CD4-positive, alpha-beta memory T cell (primary cell): Measurements from ENCODE around the gene ALG3. TPM values are rescaled to one million over a fixed set of nuclear protein-coding genes. Genes with fewer than 3 reads are reported as not detected.

ENCODE experiments used
- CTCF ChIA-PET: fragments of 350-600 bp; sonication (Branson Sonifier 250); formaldehyde crosslinking; loops from one replicate; lab custom pipeline; 2021; ENCODE audit warnings: inconsistent platforms; ENCODE audit not compliant: partially characterized antibody; lab: Charles Lee
- POLR2A ChIA-PET: fragments of 350-600 bp; sonication (Branson Sonifier 250); formaldehyde crosslinking; loops from one replicate; lab custom pipeline; 2021; ENCODE audit not compliant: partially characterized antibody; lab: Charles Lee
- DNase-seq, 5 donors: peaks; one replicate each; pipeline versions ENCODE4 v3.0.0 to v3.0.0-alpha.2; 2020 to 2022; ENCODE audit warnings: mixed read lengths in 1 of 5
- H3K27ac ChIP-seq: one replicate; pipeline ENCODE4 v1.7.0; 2013; ENCODE audit warnings: low read depth, low read length
- H3K27me3 ChIP-seq: 2 replicates; pipeline ENCODE4 v1.7.0; 2013; ENCODE audit warnings: mild to moderate bottlenecking, low read length, moderate library complexity; ENCODE audit not compliant: insufficient read depth
- H3K36me3 ChIP-seq: 2 replicates; pipeline ENCODE4 v1.7.0; 2013; ENCODE audit warnings: mild to moderate bottlenecking, low read length, moderate library complexity; ENCODE audit not compliant: insufficient read depth
- H3K4me1 ChIP-seq: 2 replicates; pipeline ENCODE4 v1.7.0; 2013; ENCODE audit warnings: mild to moderate bottlenecking, low read length, moderate library complexity; ENCODE audit not compliant: insufficient read depth
- H3K4me3 ChIP-seq, 2 donors: one replicate each; pipeline ENCODE4 v1.7.0; 2013; ENCODE audit warnings: low read length in 2 of 2, mild to moderate bottlenecking in 1 of 2
- H3K9me3 ChIP-seq, 2 donors: one replicate each; pipeline ENCODE4 v1.7.0; 2013; ENCODE audit warnings: low read length in 2 of 2, control low read depth in 1 of 2; ENCODE audit not compliant: control insufficient read depth in 1 of 2
- H3K27ac Mint-ChIP-seq, 7 donors: one replicate each; pipeline ENCODE4 v1.8.0; 2020 to 2021; ENCODE audit warnings: mixed read lengths in 7 of 7, mild to moderate bottlenecking in 6 of 7, inconsistent platforms in 3 of 7, moderate library complexity in 3 of 7
- H3K27me3 Mint-ChIP-seq, 2 donors: one replicate each; pipeline ENCODE4 v1.8.0; 2020 to 2021; ENCODE audit warnings: mixed read lengths in 2 of 2
- H3K36me3 Mint-ChIP-seq, 2 donors: one replicate each; pipeline ENCODE4 v1.8.0; 2020 to 2021; ENCODE audit warnings: mixed read lengths in 2 of 2, inconsistent platforms in 1 of 2, mild to moderate bottlenecking in 1 of 2
- H3K4me1 Mint-ChIP-seq, 4 donors: one replicate each; pipeline ENCODE4 v1.8.0; 2020 to 2021; ENCODE audit warnings: mixed read lengths in 4 of 4, mild to moderate bottlenecking in 1 of 4
- H3K4me3 Mint-ChIP-seq, 8 donors: one replicate each; pipeline ENCODE4 v1.8.0; 2020 to 2021; ENCODE audit warnings: mixed read lengths in 8 of 8, mild to moderate bottlenecking in 7 of 8, moderate library complexity in 6 of 8, inconsistent platforms in 3 of 8
- H3K9me3 Mint-ChIP-seq, 8 donors: one replicate each; pipeline ENCODE4 v1.8.0; 2020 to 2021; ENCODE audit warnings: mixed read lengths in 8 of 8, mild to moderate bottlenecking in 5 of 8, inconsistent platforms in 3 of 8, moderate library complexity in 1 of 8
- intact Hi-C: fragments of 100-400 bp; cut with micrococcal nuclease; formaldehyde crosslinking; loops from one replicate; pipeline ENCODE4 v1.15.1; 2023
- polyA plus RNA-seq, 2 donors: library from polyadenylated mRNA; unstranded; fragments of 300-500 nt; fragmentation: Illumina TruSeq; gene quantifications; one replicate each; pipeline ENCODE4 v1.2.3, GENCODE V29; 2021
- total RNA-seq, 2 experiments: library from RNA; stranded (reverse); gene quantifications; one replicate each; pipeline ENCODE4 v1.2.3, GENCODE V29; 2021

Gene ALG3
- total and polyA plus RNA-seq, 4 experiments from 2014 or later: 37.5 to 67.8 (median 48.5) TPM

DNA sequence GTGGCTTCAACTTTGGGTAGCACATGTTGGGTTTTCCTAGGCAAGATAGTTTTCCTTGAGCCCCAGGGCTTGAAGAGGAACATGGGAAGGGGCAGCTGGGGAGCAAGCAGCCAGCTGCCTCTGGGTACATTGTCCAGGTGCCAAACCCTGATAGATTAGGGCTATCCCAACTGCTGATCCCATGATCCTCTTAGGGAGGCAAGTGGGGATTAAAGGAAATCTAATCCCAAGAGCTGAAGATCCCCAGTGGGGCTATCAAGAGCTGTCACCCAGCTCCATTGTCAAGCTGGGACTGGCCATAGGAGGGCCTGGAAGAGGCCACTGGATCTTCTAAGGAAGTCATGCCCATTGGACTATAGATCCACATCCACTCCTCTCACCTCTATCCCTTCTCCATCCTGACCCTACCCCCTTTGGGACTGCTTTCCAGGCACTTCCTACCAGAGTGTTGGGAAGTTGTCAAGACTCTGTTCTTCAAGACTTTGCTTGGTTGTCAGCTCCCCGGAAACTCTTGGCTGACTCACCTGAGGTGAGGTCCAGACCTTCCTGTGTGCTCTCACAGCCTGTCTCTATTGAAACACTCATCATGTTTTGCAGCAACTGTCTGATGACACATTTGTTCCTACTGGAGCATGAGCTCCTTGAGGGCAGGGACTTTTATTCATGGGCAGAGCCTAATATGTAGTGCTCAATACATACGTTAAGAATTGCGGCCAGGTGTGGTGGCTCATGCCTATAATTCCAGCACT is 6.7 kb upstream of the ALG3 start:
- H3K4me3 ChIP-seq: no peak overlapping the region
- no peaks in the 10 kb centered on the region for H3K27me3 ChIP-seq
- ChIA-PET CTCF (interaction anchor here (1.0 to 8.9 kb wide), 3 partner anchors 15 to 47 kb away, joined by 3 to 76 read pairs (median 3); partner anchors contain the start of gene VWA5B2), POLR2A (no interaction called here)
- H3K9me3 ChIP-seq: no peaks in the 10 kb centered on the region
- Mint-ChIP-seq H3K4me3 (no peak overlapping the region), H3K9me3 (no peaks in the 10 kb centered on the region), H3K27ac (peak overlapping the region in 1 of 7 donors; percentile 35), H3K4me1 (peaks cover 3 to 17% (median 5%) of the 10 kb centered on the region in 4 donors), H3K36me3 (peaks cover 3 to 4% of the 10 kb centered on the region in 2 donors), H3K27me3 (no peaks in the 10 kb centered on the region)
- intact Hi-C loops: no loop called here
- H3K36me3 ChIP-seq: no peaks in the 10 kb centered on the region
- H3K4me1 ChIP-seq: peaks cover 5% of the 10 kb centered on the region
- H3K27ac ChIP-seq: no peak overlapping the region
- no peak for DNase-seq

GRCh38 chr3:184250167-184250828 is 1.5 kb upstream of the ALG3 start:
- Histone ChIP-seq H3K9me3 (no peaks in the 10 kb centered on the region), H3K4me1 (peaks cover 11% of the 10 kb centered on the region), H3K27me3 (no peaks in the 10 kb centered on the region), H3K27ac (peak overlapping the region; percentile 66), H3K36me3 (peaks cover 4% of the 10 kb centered on the region), H3K4me3 (peak overlapping the region; percentile 92 to 99)
- Mint-ChIP-seq H3K27me3 (peaks cover 0 to 4% of the 10 kb centered on the region in 2 donors), H3K27ac (peak overlapping the region; percentile 46 to 100 (median 90)), H3K36me3 (peaks cover 7 to 21% of the 10 kb centered on the region in 2 donors), H3K4me1 (peaks cover 8 to 20% (median 12%) of the 10 kb centered on the region in 4 donors), H3K9me3 (peaks cover 0 to 3% (median 0%) of the 10 kb centered on the region in 8 donors), H3K4me3 (peak overlapping the region; percentile 88 to 99 (median 96))
- ChIA-PET POLR2A (interaction anchor here (0.9 to 2.0 kb wide), 10 partner anchors 10 to 1249 kb away, joined by 3 to 16 read pairs (median 4); partner anchors contain the start of genes ABCF3, CAMK2N2, CLCN2 and EIF2B5), CTCF (interaction anchor here (0.6 to 8.9 kb wide), 29 partner anchors 8 to 365 kb away, joined by 3 to 76 read pairs (median 4); partner anchors contain the start of genes CLCN2, DVL3, PARL and POLR2H)
- DNase-seq: peak; percentile 82 to 92 (median 86)
- intact Hi-C loops: loop anchor here (1.0 kb wide), 3 partner anchors 23 to 355 kb away; no protein-coding TSS in a partner anchor

DNA sequence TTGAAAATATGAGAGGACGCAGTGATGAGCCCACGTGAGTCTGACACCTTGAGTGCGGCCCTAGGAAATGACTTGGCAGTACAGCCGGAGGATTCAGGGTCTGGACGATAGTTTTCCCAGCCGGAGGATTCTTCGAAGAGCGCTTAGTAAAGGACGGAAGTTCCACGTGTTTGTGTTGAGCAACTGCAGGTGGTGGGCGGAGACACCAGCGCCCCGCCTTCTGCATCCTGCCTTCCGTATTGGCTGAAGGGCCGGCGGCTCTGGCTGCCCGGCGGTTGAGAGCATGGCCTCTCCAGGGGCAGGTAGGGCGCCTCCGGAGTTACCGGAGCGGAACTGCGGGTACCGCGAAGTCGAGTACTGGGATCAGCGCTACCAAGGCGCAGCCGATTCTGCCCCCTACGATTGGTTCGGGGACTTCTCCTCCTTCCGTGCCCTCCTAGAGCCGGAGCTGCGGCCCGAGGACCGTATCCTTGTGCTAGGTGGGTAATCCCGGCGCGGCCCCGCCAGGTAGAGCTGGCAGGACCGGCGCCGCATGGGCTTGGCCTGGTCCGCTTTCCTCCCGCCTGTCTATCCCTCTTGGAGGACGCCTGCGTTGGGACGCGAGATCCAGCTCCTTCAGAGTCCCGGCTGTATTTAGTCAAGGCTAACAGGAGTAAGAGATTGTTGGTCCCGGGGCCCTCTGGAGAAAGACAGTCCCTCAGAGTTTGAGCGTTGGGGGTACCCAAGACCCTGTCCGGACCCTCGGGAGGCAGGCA is 827 bp upstream of the ALG3 start, which contains the start of gene EEF1AKMT4:
Gene EEF1AKMT4 (plus strand): TSS at position 261 of the 755 bp plus-strand sequence. CDS start 23 bp downstream, at position 284.
- H3K27ac ChIP-seq: peak within 1 kb of the TSS; percentile 66
- peaks cover 0 to 4% of the 10 kb centered on the region in 2 donors for H3K27me3 Mint-ChIP-seq
- peaks cover 14 to 28% of the 10 kb centered on the region in 2 donors for H3K36me3 Mint-ChIP-seq
- CTCF ChIA-PET: interaction anchor here (0.6 to 8.9 kb wide), 29 partner anchors 9 to 365 kb away, joined by 3 to 76 read pairs (median 4); partner anchors contain the start of genes CLCN2, DVL3, PARL and POLR2H
- peaks cover 0 to 3% (median 0%) of the 10 kb centered on the region in 8 donors for H3K9me3 Mint-ChIP-seq
- peak within 1 kb of the TSS; percentile 92 to 99 for H3K4me3 ChIP-seq
- DNase-seq: peak; percentile 93 to 98 (median 95)
- peaks cover 11% of the 10 kb centered on the region for H3K36me3 ChIP-seq
- H3K4me1 ChIP-seq: peaks cover 11% of the 10 kb centered on the region
- H3K4me3 Mint-ChIP-seq: peak within 1 kb of the TSS; percentile 88 to 99 (median 96)
- H3K9me3 ChIP-seq: no peaks in the 10 kb centered on the region
- intact Hi-C loops: loop anchor here (1.0 to 5.0 kb wide), 12 partner anchors 11 to 1338 kb away; partner anchors contain the start of genes ABCC5, ABCF3, AP2M1 and EIF2B5
- H3K27ac Mint-ChIP-seq: peak within 1 kb of the TSS; percentile 92 to 100 (median 96)
- POLR2A ChIA-PET: interaction anchor here (1.0 to 2.0 kb wide), 9 partner anchors 9 to 1250 kb away, joined by 3 to 16 read pairs (median 4); partner anchors contain the start of genes CAMK2N2, CLCN2, EIF2B5 and POLR2H
- no peaks in the 10 kb centered on the region for H3K27me3 ChIP-seq
- H3K4me1 Mint-ChIP-seq: peaks cover 8 to 20% (median 12%) of the 10 kb centered on the region in 4 donors

DNA sequence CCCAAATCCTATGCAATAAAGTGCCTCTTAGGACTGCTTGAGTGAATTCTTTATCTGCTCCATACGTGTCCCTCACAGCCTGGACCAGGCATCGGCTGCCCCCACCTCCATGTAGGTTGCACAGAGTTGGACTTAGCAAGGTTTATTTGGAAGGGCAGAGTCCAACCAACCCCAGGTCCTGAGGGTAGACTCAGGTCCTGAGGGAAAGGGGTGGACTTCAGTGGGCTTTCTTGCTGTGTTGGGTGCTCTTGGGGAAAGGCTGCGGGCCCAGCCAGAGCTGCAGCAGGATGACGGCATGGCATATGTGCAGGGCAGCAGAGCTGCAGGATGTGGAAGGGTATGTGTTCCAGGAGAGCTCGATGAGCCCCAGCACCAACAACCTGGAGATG is 6.5 kb downstream of the ALG3 start:
- H3K4me3 ChIP-seq: no peak overlapping the region
- DNase-seq: no peak
- no peaks in the 10 kb centered on the region for H3K27me3 ChIP-seq
- ChIA-PET POLR2A (no interaction called here), CTCF (interaction anchor here (0.9 to 8.3 kb wide), 3 partner anchors 15 to 96 kb away, joined by 3 to 59 read pairs (median 5); partner anchors contain the start of gene VWA5B2)
- no peak overlapping the region for H3K4me3 Mint-ChIP-seq
- intact Hi-C loops: no loop called here
- H3K4me1 ChIP-seq: no peaks in the 10 kb centered on the region
- peaks cover 0 to 6% (median 4%) of the 10 kb centered on the region in 4 donors for H3K4me1 Mint-ChIP-seq
- no peak overlapping the region for H3K27ac Mint-ChIP-seq
- H3K36me3 Mint-ChIP-seq: peaks cover 38 to 41% of the 10 kb centered on the region in 2 donors
- H3K27ac ChIP-seq: no peak overlapping the region
- H3K36me3 ChIP-seq: peaks cover 32% of the 10 kb centered on the region
- no peaks in the 10 kb centered on the region for H3K9me3 ChIP-seq
- peaks cover 0 to 2% of the 10 kb centered on the region in 2 donors for H3K27me3 Mint-ChIP-seq
- H3K9me3 Mint-ChIP-seq: no peaks in the 10 kb centered on the region

DNA sequence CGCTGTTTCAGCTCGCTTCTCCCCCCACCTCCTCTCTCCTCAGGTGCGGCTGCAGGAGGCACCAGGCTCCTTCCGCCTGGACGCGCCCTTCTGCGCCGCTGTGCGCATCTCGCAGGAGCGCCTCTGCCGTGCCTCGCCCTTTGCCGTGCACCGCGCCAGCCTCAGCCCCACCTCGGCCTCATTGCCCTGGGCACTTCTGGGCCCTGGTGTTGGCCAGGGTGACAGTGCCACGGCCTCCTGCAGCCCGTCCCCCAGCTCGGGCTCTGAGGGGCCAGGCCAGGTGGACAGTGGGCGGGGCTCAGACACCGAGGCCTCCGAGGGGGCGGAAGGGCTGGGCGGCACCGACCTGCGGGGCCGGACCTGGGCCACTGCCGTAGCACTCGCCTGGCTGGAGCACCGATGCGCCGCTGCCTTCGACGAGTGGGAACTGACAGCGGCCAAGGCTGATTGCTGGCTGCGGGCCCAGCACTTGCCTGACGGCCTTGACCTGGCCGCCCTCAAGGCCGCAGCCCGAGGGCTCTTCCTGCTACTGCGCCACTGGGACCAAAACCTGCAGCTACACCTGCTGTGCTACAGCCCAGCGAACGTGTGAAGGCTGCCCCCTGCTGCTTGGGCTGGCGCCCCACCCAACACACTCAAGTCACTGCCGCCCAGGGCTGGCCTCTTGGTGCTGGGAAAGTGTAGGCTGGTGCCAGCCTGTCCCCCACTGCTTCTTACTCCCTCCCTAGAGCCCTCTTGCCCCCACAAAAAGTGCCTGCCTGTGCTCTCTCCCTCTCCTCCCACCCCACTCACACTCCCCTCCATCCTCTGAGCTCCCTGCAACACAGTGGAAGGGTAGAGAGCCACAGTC is 7.1 kb downstream of the ALG3 start:
- H3K36me3 Mint-ChIP-seq: peaks cover 38 to 41% of the 10 kb centered on the region in 2 donors
- Histone ChIP-seq H3K4me3 (no peak overlapping the region), H3K27ac (no peak overlapping the region), H3K27me3 (no peaks in the 10 kb centered on the region), H3K9me3 (no peaks in the 10 kb centered on the region), H3K4me1 (no peaks in the 10 kb centered on the region), H3K36me3 (peaks cover 32% of the 10 kb centered on the region)
- H3K27me3 Mint-ChIP-seq: peaks cover 0 to 2% of the 10 kb centered on the region in 2 donors
- DNase-seq: no peak
- intact Hi-C loops: no loop called here
- H3K4me3 Mint-ChIP-seq: no peak overlapping the region
- ChIA-PET CTCF (interaction anchor here (0.8 to 8.3 kb wide), 4 partner anchors 14 to 345 kb away, joined by 3 to 59 read pairs (median 4); partner anchors contain the start of gene VWA5B2), POLR2A (no interaction called here)
- no peak overlapping the region for H3K27ac Mint-ChIP-seq
- H3K4me1 Mint-ChIP-seq: peaks cover 0 to 6% (median 2%) of the 10 kb centered on the region in 4 donors
- H3K9me3 Mint-ChIP-seq: no peaks in the 10 kb centered on the region

- no peaks in the 10 kb centered on the region for H3K27me3 ChIP-seq
- Mint-ChIP-seq H3K9me3 (no peaks in the 10 kb centered on the region), H3K36me3 (peaks cover 37 to 40% of the 10 kb centered on the region in 2 donors), H3K4me3 (no peak overlapping the region), H3K4me1 (peaks cover 0 to 5% (median 1%) of the 10 kb centered on the region in 4 donors), H3K27me3 (peaks cover 0 to 2% of the 10 kb centered on the region in 2 donors), H3K27ac (no peak overlapping the region)
- H3K36me3 ChIP-seq: peaks cover 32% of the 10 kb centered on the region
- DNase-seq: no peak
- CTCF ChIA-PET: interaction anchor here (1.0 to 8.3 kb wide), 3 partner anchors 9 to 13 kb away, joined by 3 to 59 read pairs (median 7); partner anchors contain the start of genes EEF1AKMT4 and VWA5B2
- no peak overlapping the region for H3K27ac ChIP-seq
- no peak overlapping the region for H3K4me3 ChIP-seq
- POLR2A ChIA-PET: interaction anchor here (0.9 kb wide), 1 partner anchor 9 kb away, joined by 4 read pairs; the partner anchor contains the start of gene EEF1AKMT4
- H3K4me1 ChIP-seq: no peaks in the 10 kb centered on the region
- intact Hi-C loops: no loop called here
- no peaks in the 10 kb centered on the region for H3K9me3 ChIP-seq
These were observed 7.7 kb downstream of the ALG3 start for GRCh38 chr3:184241141-184241446.
